RPMI7951 (cell line): ENCODE measurements around the gene GALNT1. TPM values are rescaled to one million over a fixed set of nuclear protein-coding genes. Genes with fewer than 3 reads are reported as not detected.

Source experiments
- DNase-seq: peaks from one replicate; pipeline ENCODE4 v3.0.0-alpha.2; 2012; ENCODE audit warnings: low read depth
- total RNA-seq: library from RNA; depleted of rRNA; stranded (reverse); fragments of >200 nt; shearing (Covaris generic); gene quantifications from 2 replicates; pipeline ENCODE4 v1.2.3, GENCODE V29; 2014

GALNT1 gene
- total RNA-seq, 1 experiment from 2014 or later = 37.1 TPM

GRCh38 chr18:35673682-35674081 is 92.1 kb downstream of the GALNT1 start:
- DNase-seq = no peak

GRCh38 chr18:35680139-35680551 is 98.6 kb downstream of the GALNT1 start:
- DNase-seq = no peak

- no peak for DNase-seq
Measured at GRCh38 chr18:35682281-35682867, 100.8 kb downstream of the GALNT1 start.

- DNase-seq = no peak
Measured at GRCh38 chr18:35683021-35683420, 101.5 kb downstream of the GALNT1 start.

- peak; percentile 26 for DNase-seq
Measured at GRCh38 chr18:35688757-35689156, 107.2 kb downstream of the GALNT1 start.

- DNase-seq = no peak
Measured at GRCh38 chr18:35689728-35690127, 108.2 kb downstream of the GALNT1 start.

- no peak for DNase-seq
Measured at GRCh38 chr18:35691625-35692024, 110.1 kb downstream of the GALNT1 start.

- no peak for DNase-seq
Measured at GRCh38 chr18:35692866-35693265, 111.3 kb downstream of the GALNT1 start.

GRCh38 chr18:35693829-35694228 is 112.3 kb downstream of the GALNT1 start:
- DNase-seq = no peak

- DNase-seq = no peak
Measured at GRCh38 chr18:35694808-35695207, 113.3 kb downstream of the GALNT1 start.

GRCh38 chr18:35695384-35695783 is 113.8 kb downstream of the GALNT1 start:
- DNase-seq = no peak

- no peak for DNase-seq
Measured at GRCh38 chr18:35695803-35696202, 114.3 kb downstream of the GALNT1 start.

- DNase-seq = no peak
Measured at GRCh38 chr18:35696307-35696706, 114.8 kb downstream of the GALNT1 start.

GRCh38 chr18:35697869-35698268 is 116.3 kb downstream of the GALNT1 start:
- DNase-seq = no peak

GRCh38 chr18:35703043-35703688 is 121.6 kb downstream of the GALNT1 start:
- DNase-seq = peak; percentile 3

- no peak for DNase-seq
Measured at GRCh38 chr18:35705988-35706387, 124.4 kb downstream of the GALNT1 start.

- no peak for DNase-seq
Measured at GRCh38 chr18:35707247-35707646, 125.7 kb downstream of the GALNT1 start.

- DNase-seq = no peak
Measured at GRCh38 chr18:35707674-35708073, 126.1 kb downstream of the GALNT1 start.

- DNase-seq = no peak
Measured at GRCh38 chr18:35710581-35710980, 129.0 kb downstream of the GALNT1 start.

- DNase-seq = no peak
Measured at GRCh38 chr18:35711227-35711626, 129.7 kb downstream of the GALNT1 start.

GRCh38 chr18:35713545-35713944 is 132.0 kb downstream of the GALNT1 start:
- peak; percentile 65 for DNase-seq

- DNase-seq = no peak
Measured at GRCh38 chr18:35714539-35714938, 133.0 kb downstream of the GALNT1 start.

- DNase-seq = no peak
Measured at GRCh38 chr18:35715139-35715538, 133.6 kb downstream of the GALNT1 start.
